ENCODE results near the gene CHRNA10.

DNA sequence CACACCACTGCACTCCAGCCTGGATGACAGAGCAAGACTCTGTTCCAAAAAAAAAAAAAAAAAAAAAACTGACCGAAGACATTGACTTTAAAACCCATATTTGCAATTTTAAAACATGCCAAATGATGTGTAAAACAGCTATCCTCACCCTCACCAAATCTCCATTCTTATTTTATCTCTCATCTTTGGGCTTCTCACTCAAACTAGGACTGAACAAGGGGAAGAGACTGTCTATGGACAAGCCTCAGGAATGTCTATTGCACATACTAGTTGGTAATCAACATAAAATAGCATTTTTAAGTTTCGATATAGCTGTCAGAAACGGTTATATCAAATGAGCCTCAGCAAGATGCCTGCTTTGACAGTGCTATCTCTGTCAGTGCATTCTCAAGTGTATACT, 7.9 kb upstream of the CHRNA10 start:
- TF ChIP-seq GATA2 (IDR thresholded peaks at IDR 0.05; ENCODE audit: low read depth, low read length) = no peak
- no peak for TF ChIP-seq GATA3 (IDR thresholded peaks at IDR 0.05; ENCODE audit: low read depth, low read length)

Measured in SH-SY5Y (cell line).